Ishikawa (cell line): Measurements from ENCODE around the gene NT5C2.

ENCODE experiments used
- CEBPB ChIP-seq: IDR thresholded peaks from 2 replicates; pipeline ENCODE4 v1.6.1; 2012
- CREB1 ChIP-seq: IDR thresholded peaks from 2 replicates; pipeline ENCODE4 v1.6.1; 2012; ENCODE audit warnings: low read depth
- EGR1 ChIP-seq: IDR thresholded peaks from 2 replicates; pipeline ENCODE4 v1.6.1; 2012
- EP300 ChIP-seq: IDR thresholded peaks from 2 replicates; pipeline ENCODE4 v1.6.1; 2012; ENCODE audit warnings: borderline replicate concordance
- FOXM1 ChIP-seq: IDR thresholded peaks from 2 replicates; pipeline ENCODE4 v1.6.1; 2012; ENCODE audit warnings: low read depth, borderline replicate concordance
- NFIC ChIP-seq: IDR thresholded peaks from 2 replicates; pipeline ENCODE4 v1.6.1; 2012
- RAD21 ChIP-seq: IDR thresholded peaks from 2 replicates; pipeline ENCODE4 v1.6.1; 2012; ENCODE audit warnings: low read depth
- REST ChIP-seq: IDR thresholded peaks from 2 replicates; pipeline ENCODE4 v1.6.1; 2012; ENCODE audit warnings: low read depth, mild to moderate bottlenecking
- TAF1 ChIP-seq: IDR thresholded peaks from 2 replicates; pipeline ENCODE4 v1.6.1; 2012; ENCODE audit warnings: low read depth, mild to moderate bottlenecking
- TEAD4 ChIP-seq: IDR thresholded peaks from 2 replicates; pipeline ENCODE4 v1.6.1; 2012
- USF1 ChIP-seq: IDR thresholded peaks from 2 replicates; pipeline ENCODE4 v1.6.1; 2012
- YY1 ChIP-seq: IDR thresholded peaks from 2 replicates; pipeline ENCODE4 v1.6.1; 2012; ENCODE audit warnings: low read depth
- ZBTB7A ChIP-seq: IDR thresholded peaks from 2 replicates; pipeline ENCODE4 v1.6.1; 2012; ENCODE audit warnings: low read depth
- TF ChIP-seq, protein P1 (sequence below): IDR thresholded peaks from 2 replicates; pipeline ENCODE4 v1.6.1; 2012

GRCh38 chr10:103188853-103189252 is 4.2 kb downstream of the NT5C2 start:
- TF ChIP-seq RAD21 (no peak; the same call in 1 of the 2 replicates), TAF1 (no peak), EP300 (no peak), NFIC (no peak), FOXM1 (no peak), YY1 (no peak), ZBTB7A (no peak), REST (no peak), EGR1 (no peak), TEAD4 (no peak), CREB1 (no peak), CEBPB (no peak), USF1 (no peak)
- TF ChIP-seq, protein P1, sequence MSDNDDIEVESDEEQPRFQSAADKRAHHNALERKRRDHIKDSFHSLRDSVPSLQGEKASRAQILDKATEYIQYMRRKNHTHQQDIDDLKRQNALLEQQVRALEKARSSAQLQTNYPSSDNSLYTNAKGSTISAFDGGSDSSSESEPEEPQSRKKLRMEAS = no peak
